OCI-LY7 (cell line): ENCODE measurements around the gene BNIP3.

Source experiments
- CTCF ChIP-seq: fragments of 200-600 bp; sonication (generic); conservative IDR thresholded peaks from 2 replicates; pipeline ENCODE4 v1.5.1; 2014; ENCODE audit warnings: mild to moderate bottlenecking, antibody characterized with exemption, low read length, moderate library complexity, mixed read lengths
- EZH2phosphoT487 ChIP-seq: fragments of 200-600 bp; sonication (generic); IDR thresholded peaks from 2 replicates; pipeline ENCODE4 v1.6.1; 2018; ENCODE audit warnings: low read depth, borderline replicate concordance, mild to moderate bottlenecking, mixed run types, antibody characterized with exemption, low read length, moderate library complexity, mixed read lengths

DNA sequence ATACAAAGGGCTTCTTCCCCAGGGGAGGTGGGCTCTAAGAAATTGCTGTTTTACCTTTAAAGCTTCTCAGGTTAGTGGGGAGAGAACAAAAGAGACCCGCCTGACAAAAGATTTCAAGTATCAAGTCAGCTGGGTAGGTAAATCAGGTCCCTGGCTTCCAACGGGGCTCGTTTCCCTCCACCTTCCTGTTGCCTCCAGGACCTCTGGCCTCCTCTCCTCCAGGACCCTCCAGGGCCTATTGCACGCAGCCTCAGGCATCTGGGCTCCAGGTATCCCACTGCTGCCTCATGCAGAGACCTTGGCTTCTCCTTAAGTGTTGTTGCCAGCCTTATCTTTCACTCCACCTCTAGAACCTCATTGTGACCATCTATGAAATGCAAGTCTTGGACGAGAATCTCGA is 2.9 kb downstream of the BNIP3 start:
- no peak for TF ChIP-seq CTCF
- TF ChIP-seq EZH2phosphoT487 = no peak
